Cerebellar nuclear complex (tissue), 1 donor: ENCODE results near the gene CDK19.
"Not testable (repeated sequence)": the region's sequence is repeated elsewhere in the genome, so short reads cannot be mapped to it uniquely, and the experiment has no call there.

Source experiments
- DNase-seq, 2 experiments: peaks; one replicate each; lab custom pipeline; 2025; lab: John Stamatoyannopoulos, UW

The CDK19 gene

DNA sequence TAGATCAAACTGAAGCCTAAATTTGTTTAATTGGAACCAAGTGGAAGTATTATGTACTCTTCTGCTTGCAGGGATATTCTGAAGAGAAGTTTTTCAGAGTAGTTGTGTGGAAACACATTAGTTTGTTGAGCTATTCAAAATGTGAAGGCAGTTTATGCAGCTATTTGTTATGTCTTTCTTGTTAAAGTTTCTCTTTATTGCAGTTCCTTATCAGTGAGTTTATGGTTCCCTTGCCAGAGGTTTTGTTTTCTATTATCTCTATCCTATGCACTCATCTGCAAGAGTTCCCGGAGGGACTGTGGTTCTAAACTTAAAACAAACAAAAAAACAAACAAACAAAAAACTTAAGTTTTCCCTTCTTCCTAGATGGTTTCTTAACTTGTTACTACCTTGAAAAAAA, 195.2 kb downstream of the CDK19 start:
- DNase-seq = no peak

GRCh38 chr6:110619275-110619908, 195.9 kb downstream of the CDK19 start:
- DNase-seq = no peak

DNA sequence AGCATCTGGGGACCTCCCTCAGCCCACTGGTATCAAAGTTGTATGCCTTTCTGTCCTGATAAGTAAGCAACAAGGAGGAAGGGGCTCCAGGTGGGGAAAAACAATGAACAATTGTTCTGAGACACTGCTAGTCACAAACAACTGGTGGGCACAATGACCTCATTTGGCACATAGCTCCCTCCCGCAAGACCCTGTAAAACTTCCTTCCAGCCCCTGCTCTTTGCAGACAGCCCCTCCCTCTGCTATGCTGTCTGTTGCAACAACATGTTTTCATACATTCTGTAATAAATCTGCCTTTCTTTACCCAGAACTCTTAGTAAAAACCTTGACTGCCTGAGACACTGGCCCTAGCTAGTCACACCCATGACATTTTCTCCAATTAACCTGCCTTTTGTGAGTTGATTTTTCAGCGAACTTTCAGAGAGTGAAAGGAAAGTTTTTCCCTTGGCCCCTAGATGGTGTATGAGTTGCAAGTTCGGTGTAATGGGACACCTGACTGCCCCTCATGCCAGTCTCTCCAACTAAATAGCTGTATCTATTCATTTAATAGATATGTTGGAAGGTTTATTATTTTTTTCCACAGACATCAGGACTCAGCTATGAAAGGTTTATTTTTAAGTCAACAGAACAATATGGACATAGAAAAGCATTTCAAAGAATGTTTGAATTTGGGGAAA, 196.5 kb downstream of the CDK19 start:
- no peak for DNase-seq

DNA sequence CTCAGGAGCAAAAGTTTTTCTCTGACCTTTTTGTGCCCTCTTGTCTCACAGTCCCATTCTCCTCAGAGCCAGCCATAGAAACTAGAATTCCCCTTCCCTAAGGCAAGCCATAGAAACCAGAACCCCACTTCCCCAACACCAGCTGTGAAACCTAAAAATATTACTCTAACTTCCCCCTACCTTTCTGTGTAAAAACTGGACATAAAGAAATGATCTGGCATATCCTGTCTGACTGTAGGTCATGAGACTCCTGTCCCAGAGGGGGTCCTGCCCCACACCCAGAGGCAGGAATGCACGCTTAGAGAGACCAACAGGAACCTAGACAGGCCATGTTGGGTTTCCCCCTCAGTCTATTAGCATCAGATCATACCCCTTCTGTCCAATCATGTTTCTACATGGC, 198.2 kb downstream of the CDK19 start:
- no peak for DNase-seq

DNA sequence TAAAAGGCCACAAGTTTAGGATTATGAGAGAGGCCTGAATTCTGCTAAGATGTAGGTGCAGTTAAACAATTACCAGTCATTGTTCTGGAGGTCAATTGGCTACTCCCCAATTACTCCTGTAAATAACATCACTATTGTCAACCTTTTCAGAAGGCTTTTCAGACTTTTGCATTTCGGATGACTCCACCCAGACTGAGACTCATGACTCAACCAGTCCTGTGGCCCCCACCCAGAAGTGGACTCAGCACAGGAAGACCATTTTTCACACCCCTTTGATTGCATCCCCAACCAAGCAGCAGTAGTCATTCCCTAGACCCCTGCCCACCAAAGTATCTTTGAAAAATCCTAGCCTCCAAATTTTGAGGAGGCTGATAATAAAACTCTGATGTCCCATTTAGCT, 199.5 kb downstream of the CDK19 start:
- no peak for DNase-seq

- no peak for DNase-seq
These were observed 200.7 kb downstream of the CDK19 start for GRCh38 chr6:110614586-110614985.

GRCh38 chr6:110614106-110614505, 201.2 kb downstream of the CDK19 start:
- no peak for DNase-seq

- DNase-seq = no peak
These were observed 201.9 kb downstream of the CDK19 start for GRCh38 chr6:110613356-110613755.

DNA sequence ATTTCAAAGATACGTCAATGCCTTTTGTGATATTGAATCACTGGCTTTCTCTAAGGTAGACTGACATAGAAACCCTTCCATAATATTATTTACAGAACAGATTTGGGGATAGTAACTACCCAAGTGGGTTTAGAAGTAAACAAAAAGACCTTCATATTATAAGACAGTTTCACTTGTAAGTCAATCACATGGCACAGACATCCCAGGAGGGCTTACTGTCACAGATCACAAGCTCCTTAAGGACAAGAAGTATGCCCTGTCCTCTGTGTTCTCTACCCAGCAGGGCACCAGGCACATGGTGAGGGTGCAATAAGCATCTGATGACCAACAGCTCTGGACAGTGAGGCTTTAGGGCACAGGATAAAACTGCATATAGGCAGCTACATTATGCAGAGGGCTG, 203.0 kb downstream of the CDK19 start:
- DNase-seq = no peak

DNA sequence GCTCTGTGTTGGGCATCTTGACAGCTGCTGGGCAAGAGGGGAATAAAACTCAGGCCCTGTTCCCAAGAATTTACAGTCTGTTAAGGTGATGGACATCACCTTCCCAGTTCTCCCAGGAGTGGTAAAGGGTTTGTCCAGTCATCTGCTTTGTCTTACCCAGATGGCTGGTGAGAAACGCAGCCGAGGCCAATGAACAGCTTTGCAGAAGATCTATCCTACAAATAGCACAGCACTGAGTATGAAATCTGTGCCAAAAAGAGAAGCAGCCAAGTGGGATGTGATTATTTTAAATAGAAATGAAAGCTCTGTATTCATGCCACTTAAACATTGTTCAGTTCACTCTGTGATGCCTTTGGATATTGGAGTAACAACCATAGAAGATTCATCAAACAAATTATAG, 206.2 kb downstream of the CDK19 start:
- DNase-seq = peak; percentile 3 to 41

DNA sequence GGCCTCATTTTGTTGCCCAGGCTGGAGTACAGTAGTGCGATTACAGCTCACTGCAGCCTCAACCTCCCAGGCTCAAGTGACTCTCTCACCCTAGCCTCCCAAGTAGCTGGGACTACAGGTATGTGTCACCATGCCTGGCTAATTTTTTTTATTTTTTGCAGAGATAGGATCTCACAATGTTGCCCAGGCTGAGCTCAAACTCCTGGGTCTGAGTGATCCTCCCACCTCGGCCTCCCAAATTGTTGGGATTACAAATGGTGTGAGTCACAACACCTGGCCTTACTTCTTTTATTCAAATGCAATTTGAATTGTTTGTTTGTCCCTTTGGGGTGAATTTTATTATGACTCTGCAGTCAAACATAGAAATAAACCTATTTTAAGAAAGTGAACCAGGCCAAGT, 207.1 kb downstream of the CDK19 start:
- no peak for DNase-seq

DNA sequence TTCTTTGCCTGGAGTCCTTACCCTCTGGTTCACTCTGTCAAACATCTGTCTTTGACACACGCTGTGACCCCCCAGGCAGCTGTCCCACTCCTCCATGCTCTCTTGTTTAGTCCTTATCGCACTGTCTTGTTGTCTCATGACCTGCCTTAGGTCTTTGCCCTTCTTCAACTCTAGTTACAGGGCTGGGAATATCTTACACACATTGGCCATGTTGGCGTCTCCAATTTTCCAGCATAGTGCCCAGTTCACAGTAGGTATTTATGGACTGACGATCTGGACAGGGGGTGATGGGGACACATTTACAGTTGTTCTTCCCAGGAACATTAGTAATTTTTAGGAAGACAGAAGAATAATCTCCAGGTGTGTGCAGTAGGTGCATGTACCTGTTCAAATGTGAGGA, 209.1 kb downstream of the CDK19 start:
- no peak for DNase-seq

GRCh38 chr6:110600640-110601039, 214.6 kb downstream of the CDK19 start:
- DNase-seq = not testable (repeated sequence)

- no peak for DNase-seq
These were observed 217.5 kb downstream of the CDK19 start for GRCh38 chr6:110597761-110598160.

GRCh38 chr6:110596354-110596753, 218.9 kb downstream of the CDK19 start:
- DNase-seq = no peak

DNA sequence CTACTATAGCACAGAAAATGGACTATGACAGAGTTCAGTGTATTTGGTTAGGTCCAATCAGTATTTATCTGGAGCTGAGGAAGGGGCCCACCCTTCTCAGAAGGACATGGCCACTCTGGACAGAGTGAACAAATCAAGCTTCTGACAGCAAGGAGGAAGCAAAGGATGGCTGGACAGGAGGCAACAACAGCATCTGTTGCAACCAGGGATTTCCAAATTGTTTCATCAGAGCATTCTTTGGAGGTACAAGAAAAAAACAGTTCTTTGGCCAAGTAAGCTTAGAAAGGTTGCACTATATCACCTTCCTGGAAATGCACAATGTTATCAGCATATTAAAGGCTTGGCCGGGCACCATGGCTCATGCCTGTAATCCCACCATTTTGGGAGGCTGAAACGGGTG, 220.2 kb downstream of the CDK19 start:
- no peak for DNase-seq

DNA sequence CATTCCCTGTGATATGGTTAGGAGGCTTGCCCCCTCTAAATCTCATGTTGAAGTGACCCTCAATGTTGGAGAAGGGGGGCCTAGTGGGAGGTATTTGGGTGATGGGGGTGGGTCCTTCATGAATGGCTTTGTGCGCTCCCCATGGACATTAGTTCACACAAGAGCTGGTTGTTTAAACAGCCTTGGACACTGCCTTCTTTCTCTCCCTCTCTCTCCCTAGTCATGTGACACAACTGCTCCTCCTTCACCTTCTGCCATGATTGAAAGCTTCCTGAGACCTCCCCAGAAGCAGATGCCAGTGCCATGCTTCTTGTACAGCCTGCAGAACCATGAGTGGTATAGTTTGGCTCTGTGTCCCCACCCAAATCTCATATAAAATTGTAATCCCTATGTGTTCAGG, 221.6 kb downstream of the CDK19 start:
- DNase-seq = no peak

DNA sequence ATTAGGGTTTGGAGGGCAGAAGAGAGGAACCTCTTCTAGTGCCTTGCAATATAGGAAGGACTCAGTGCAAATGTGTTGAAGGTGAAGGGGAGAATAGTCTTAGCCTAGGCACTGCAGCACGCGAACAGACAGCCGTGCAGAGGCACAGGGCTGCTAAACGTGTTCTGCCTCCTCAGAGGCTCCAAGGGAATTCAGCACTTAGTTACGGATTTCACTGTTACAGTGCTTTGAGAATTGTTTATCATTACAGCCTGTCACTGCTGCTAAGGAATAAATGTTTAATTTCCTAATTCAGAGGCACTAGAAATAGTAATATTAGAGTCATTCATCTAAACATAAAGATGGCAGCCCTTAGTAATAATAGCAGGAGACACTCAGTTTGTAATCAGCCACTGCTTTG, 222.5 kb downstream of the CDK19 start:
- DNase-seq = no peak

DNA sequence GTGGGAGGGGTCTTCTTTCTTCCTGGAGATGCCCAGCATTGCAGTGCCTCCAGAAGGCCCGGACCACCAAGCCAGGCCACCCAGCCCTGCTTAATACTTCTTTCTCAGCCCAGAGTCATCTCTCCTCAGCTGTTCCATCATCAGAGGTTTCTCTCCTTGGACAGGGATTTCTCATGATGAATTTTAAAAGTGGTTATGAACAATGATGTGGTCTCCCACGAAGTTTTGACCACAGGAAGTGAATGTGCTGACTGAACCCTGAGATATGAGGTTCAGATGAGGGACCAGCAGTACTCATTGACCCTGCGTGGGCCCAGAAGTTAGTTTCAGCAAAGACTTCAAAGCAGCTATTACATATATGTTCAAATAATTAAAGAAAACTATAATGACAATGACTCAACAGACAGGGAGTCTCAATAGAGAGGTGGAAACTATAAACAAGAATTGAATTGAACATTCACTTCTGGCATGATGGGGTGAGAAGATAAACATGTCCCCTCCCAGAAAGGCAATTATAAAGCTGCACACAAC, 224.4 kb downstream of the CDK19 start:
- no peak for DNase-seq

GRCh38 chr6:110589865-110590513, 225.3 kb downstream of the CDK19 start:
- no peak for DNase-seq

DNA sequence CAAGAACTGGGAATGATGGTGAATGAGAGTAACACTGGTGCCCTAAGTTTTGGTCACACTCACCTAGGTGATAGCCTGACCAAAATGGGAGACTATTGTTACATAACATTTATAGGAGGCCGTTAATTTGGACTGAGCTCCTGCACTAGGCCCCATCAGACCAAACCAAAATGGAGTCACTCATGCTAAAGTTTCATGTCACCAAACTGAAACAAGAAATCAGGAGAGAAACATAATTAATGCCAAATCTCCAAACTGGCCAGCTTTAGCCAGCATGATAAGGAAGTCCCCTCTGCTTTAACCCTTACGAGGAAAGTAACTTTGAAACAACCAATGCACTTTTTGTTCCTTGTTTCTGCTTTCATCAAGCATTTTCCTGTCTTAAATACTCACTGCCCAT, 227.9 kb downstream of the CDK19 start:
- DNase-seq = no peak

- no peak for DNase-seq
These were observed 233.6 kb downstream of the CDK19 start for GRCh38 chr6:110581679-110582078.

DNA sequence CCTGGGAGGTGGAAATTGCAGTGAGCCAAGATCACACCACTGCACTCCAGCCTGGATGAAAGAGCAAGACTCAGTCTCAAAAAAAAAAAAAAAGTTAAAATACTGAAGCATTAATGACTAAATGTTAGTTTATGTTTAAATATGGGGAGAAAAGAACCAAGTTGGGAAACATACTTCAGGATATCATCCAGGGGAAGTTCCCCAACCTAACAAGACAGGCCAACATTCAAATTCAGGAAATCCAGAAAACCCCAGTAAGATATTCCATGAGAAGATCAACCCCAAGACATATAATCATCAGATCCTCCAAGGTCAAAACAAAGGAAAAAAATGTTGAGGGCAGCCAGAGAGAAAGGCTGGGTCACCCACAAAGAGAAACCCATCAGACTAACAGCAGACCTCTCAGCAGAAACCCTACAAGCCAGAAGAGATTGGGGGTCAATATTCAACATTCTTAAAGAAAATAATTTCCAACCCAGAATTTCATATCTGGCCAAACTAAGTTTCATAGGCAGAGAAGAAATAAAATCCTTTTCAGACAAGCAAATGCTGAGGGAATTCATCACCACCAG, 237.6 kb downstream of the CDK19 start:
- DNase-seq = not testable (repeated sequence)
